H1 (cell line): ENCODE results near the gene KAT5. TPM values are rescaled to one million over a fixed set of nuclear protein-coding genes. Genes with fewer than 3 reads are reported as not detected.

ENCODE experiments used
- CTCF ChIA-PET: fragments of 300-600 bp; sonication (Branson Sonifier 250); formaldehyde crosslinking; loops from one replicate; lab custom pipeline; 2021; ENCODE audit not compliant: partially characterized antibody; lab: Charles Lee
- POLR2A ChIA-PET: fragments of 300-600 bp; sonication (Branson Sonifier 250); formaldehyde crosslinking; loops from one replicate; lab custom pipeline; 2021; ENCODE audit warnings: inconsistent platforms; ENCODE audit not compliant: partially characterized antibody; lab: Charles Lee
- DNase-seq, 2 experiments: peaks; one replicate each; pipeline versions ENCODE4 v3.0.0 to v3.0.0-alpha.2; 2010 to 2022; ENCODE audit warnings: low spot score in 2 of 2, low read depth in 1 of 2, mixed read lengths in 1 of 2
- FAIRE-seq: peaks from 2 replicates; lab custom pipeline; 2011; peaks lifted over from hg19 to GRCh38; lab: Jason Lieb, UNC
- H2AFZ ChIP-seq: 2 replicates; pipeline ENCODE4 v1.8.1; 2012; ENCODE audit warnings: low read length, inconsistent platforms
- H2AK5ac ChIP-seq: 2 replicates; pipeline ENCODE4 v1.6.1; 2013; ENCODE audit warnings: low read depth, low read length
- H2BK120ac ChIP-seq: replicated peaks from 2 replicates; pipeline ENCODE3; 2013; ENCODE audit warnings: low read depth, low read length, inconsistent platforms
- H2BK12ac ChIP-seq: 2 replicates; pipeline ENCODE4 v1.6.1; 2013; ENCODE audit warnings: low read depth, low read length
- H2BK15ac ChIP-seq: 2 replicates; pipeline ENCODE4 v1.6.1; 2013; ENCODE audit warnings: low read length
- H2BK20ac ChIP-seq: 2 replicates; pipeline ENCODE4 v1.6.1; 2013; ENCODE audit warnings: low read length
- H2BK5ac ChIP-seq: 2 replicates; pipeline ENCODE4 v1.6.1; 2013; ENCODE audit warnings: low read depth, low read length
- H3K14ac ChIP-seq: 2 replicates; pipeline ENCODE4 v1.6.1; 2013; ENCODE audit warnings: inconsistent platforms; ENCODE audit not compliant: insufficient read length
- H3K18ac ChIP-seq: 2 replicates; pipeline ENCODE4 v1.6.1; 2013; ENCODE audit warnings: low read length; ENCODE audit errors: extremely low read depth
- H3K23ac ChIP-seq: 2 replicates; pipeline ENCODE4 v1.6.1; 2013; ENCODE audit warnings: inconsistent platforms; ENCODE audit not compliant: insufficient read length
- H3K23me2 ChIP-seq: 2 replicates; pipeline ENCODE4 v1.6.1; 2013; ENCODE audit warnings: low read depth, low read length
- H3K27ac ChIP-seq: 2 replicates; pipeline ENCODE4 v1.6.1; 2011; ENCODE audit warnings: low read depth, low read length, inconsistent platforms
- H3K27me3 ChIP-seq, 4 experiments: replicated peaks in 1 of 4; 1 replicate in 1 of 4; 2 replicates in 3 of 4; pipeline versions ENCODE4 v1.6.1 to v1.8.1; 2011 to 2013; ENCODE audit warnings: low read length in 3 of 4, mild to moderate bottlenecking in 3 of 4, inconsistent platforms in 2 of 4, mixed read lengths in 2 of 4, moderate library complexity in 1 of 4; ENCODE audit not compliant: control insufficient read depth in 3 of 4, insufficient read depth in 3 of 4; ENCODE audit errors: extremely low read depth in 1 of 4
- H3K36me3 ChIP-seq, 4 experiments: 2 replicates each; pipeline versions ENCODE4 v1.6.1 to v1.8.1; 2011 to 2013; ENCODE audit warnings: mild to moderate bottlenecking in 4 of 4, low read length in 3 of 4, moderate library complexity in 2 of 4, control low read depth in 1 of 4, inconsistent platforms in 1 of 4; ENCODE audit not compliant: insufficient read depth in 4 of 4, control insufficient read depth in 2 of 4
- H3K4ac ChIP-seq: replicated peaks from 2 replicates; pipeline ENCODE3; 2013; ENCODE audit warnings: low read length, low read depth, mixed read lengths, inconsistent platforms; ENCODE audit not compliant: insufficient read length
- H3K4me1 ChIP-seq, 4 experiments: replicated peaks in 1 of 4; 1 replicate in 1 of 4; 2 replicates in 3 of 4; pipeline versions ENCODE4 v1.6.1 to v1.8.1; 2011 to 2013; ENCODE audit warnings: low read length in 3 of 4, inconsistent platforms in 2 of 4, mixed read lengths in 1 of 4; ENCODE audit not compliant: insufficient read depth in 4 of 4, control insufficient read depth in 3 of 4
- H3K4me2 ChIP-seq, 2 experiments: 2 replicates each; pipeline versions ENCODE4 v1.6.1 to v1.8.1; 2011 to 2013; ENCODE audit warnings: low read depth in 2 of 2, low read length in 2 of 2, control low read depth in 1 of 2, inconsistent platforms in 1 of 2, mild to moderate bottlenecking in 1 of 2; ENCODE audit not compliant: insufficient read depth in 1 of 2
- H3K4me3 ChIP-seq, 4 experiments: fragments of 200-600, 300-600 bp in 1 of 4; sonication (generic), shearing (Covaris generic), sonication (Bioruptor Twin) in 1 of 4; 2 replicates each; pipeline versions ENCODE4 v1.5.1 to v1.8.1; 2011 to 2016; ENCODE audit warnings: low read length in 4 of 4, low read depth in 3 of 4, control low read depth in 2 of 4, inconsistent platforms in 2 of 4, mild to moderate bottlenecking in 2 of 4, mixed read lengths in 1 of 4, moderate library complexity in 1 of 4; ENCODE audit not compliant: insufficient read depth in 2 of 4; ENCODE audit errors: extremely low read depth in 1 of 4
- H3K56ac ChIP-seq: replicated peaks from 2 replicates; pipeline ENCODE3; 2013; ENCODE audit warnings: low read depth, mild to moderate bottlenecking, mixed read lengths, low read length, inconsistent platforms; ENCODE audit not compliant: insufficient read length
- H3K79me1 ChIP-seq: 2 replicates; pipeline ENCODE4 v1.6.1; 2013; ENCODE audit warnings: low read depth, low read length, control low read depth
- H3K79me2 ChIP-seq, 2 experiments: 2 replicates each; pipeline versions ENCODE4 v1.6.1 to v1.8.1; 2012 to 2013; ENCODE audit warnings: low read length in 2 of 2, mild to moderate bottlenecking in 2 of 2, inconsistent platforms in 1 of 2; ENCODE audit not compliant: insufficient read depth in 2 of 2, control insufficient read depth in 1 of 2
- H3K9ac ChIP-seq, 4 experiments: replicated peaks in 1 of 4; 1 replicate in 1 of 4; 2 replicates in 3 of 4; pipeline versions ENCODE4 v1.6.1 to v1.8.1; 2011 to 2013; ENCODE audit warnings: low read depth in 3 of 4, low read length in 3 of 4, control low read depth in 2 of 4, mild to moderate bottlenecking in 2 of 4, moderate library complexity in 2 of 4, inconsistent platforms in 1 of 4; ENCODE audit errors: extremely low read depth in 1 of 4
- H3K9me3 ChIP-seq, 2 experiments: 2 replicates each; pipeline versions ENCODE4 v1.6.1 to v1.8.1; 2012 to 2013; ENCODE audit warnings: mild to moderate bottlenecking in 2 of 2, moderate library complexity in 2 of 2, control low read depth in 1 of 2, inconsistent platforms in 1 of 2, low read depth in 1 of 2, low read length in 1 of 2, mixed read lengths in 1 of 2; ENCODE audit not compliant: insufficient read depth in 2 of 2
- H4K20me1 ChIP-seq, 2 experiments: replicated peaks in 1 of 2; 2 replicates each; pipeline versions ENCODE3 to v1.8.1; 2011 to 2013; ENCODE audit warnings: inconsistent platforms in 2 of 2, low read length in 2 of 2, mild to moderate bottlenecking in 1 of 2; ENCODE audit not compliant: insufficient read depth in 2 of 2, control insufficient read depth in 1 of 2
- H4K5ac ChIP-seq: 2 replicates; pipeline ENCODE4 v1.6.1; 2013; ENCODE audit warnings: low read length, low read depth, mixed read lengths, inconsistent platforms; ENCODE audit not compliant: insufficient read length
- H4K8ac ChIP-seq: 2 replicates; pipeline ENCODE4 v1.8.0; 2013; ENCODE audit warnings: mild to moderate bottlenecking, moderate library complexity, low read length, inconsistent platforms; ENCODE audit not compliant: insufficient read depth; ENCODE audit errors: extremely low read depth
- H4K91ac ChIP-seq: replicated peaks from 2 replicates; pipeline ENCODE3; 2013; ENCODE audit warnings: low read length, mixed read lengths, inconsistent platforms; ENCODE audit not compliant: insufficient read length
- ASH2L ChIP-seq: fragments of 200-600, 300-600 bp; sonication (generic); IDR thresholded peaks from one replicate; pipeline ENCODE4 v1.7.1; 2017; ENCODE audit warnings: low read length
- NRF1 ChIP-seq: IDR thresholded peaks from 2 replicates; pipeline ENCODE4 v1.6.1; 2011; ENCODE audit warnings: mild to moderate bottlenecking, low read depth, low read length, improper control_type of control experiment
- PHF8 ChIP-seq: fragments of 200-600 bp; sonication (generic); conservative IDR thresholded peaks from 2 replicates; pipeline ENCODE4 v1.7.1; 2012; ENCODE audit warnings: low read depth, mild to moderate bottlenecking, inconsistent platforms, low read length, moderate library complexity
- POLR2AphosphoS5 ChIP-seq: IDR thresholded peaks from 2 replicates; pipeline ENCODE4 v1.6.1; 2011; ENCODE audit warnings: low read depth, low read length
- RNF2 ChIP-seq: fragments of 200-900, 300-1000 bp; sonication (generic); IDR thresholded peaks from 2 replicates; pipeline ENCODE4 v1.7.1; 2016; ENCODE audit warnings: borderline replicate concordance, low read depth, mild to moderate bottlenecking, antibody characterized with exemption, low read length; ENCODE audit not compliant: poor library complexity, severe bottlenecking; ENCODE audit errors: missing control alignments
- TCF12 ChIP-seq: IDR thresholded peaks from 2 replicates; pipeline ENCODE4 v1.6.1; 2011; ENCODE audit warnings: low read depth, mild to moderate bottlenecking, low read length
- WGBS, 2 experiments: shearing (Covaris generic) in 1 of 2; methylation state at CpG; one replicate each; pipeline versions ENCODE4 v1.1.6 to v1.1.7; 2013 to 2015; ENCODE audit warnings: low lambda C conversion rate in 2 of 2, mixed read lengths in 2 of 2, inconsistent platforms in 1 of 2, low coverage in 1 of 2, missing lambda C conversion rate in 1 of 2; ENCODE audit not compliant: insufficient replicate concordance in 2 of 2, insufficient coverage in 1 of 2, insufficient read length in 1 of 2; ENCODE audit errors: extremely low coverage in 1 of 2, missing lambda C conversion rate in 1 of 2; 5-methylcytosine and 5-hydroxymethylcytosine counted together
- polyA plus RNA-seq, 7 experiments: library from polyadenylated mRNA; depleted of rRNA in 3 of 7; stranded (reverse) in 5 of 7; unstranded in 2 of 7; fragments of >200 nt in 5 of 7; fragments of 200-250 nt in 2 of 7; gene quantifications; 1 replicate in 5 of 7; 2 replicates in 1 of 7; 4 replicates in 1 of 7; pipeline versions ENCODE4 v1.2.1 to v1.2.3, GENCODE V29; 2011 to 2013; ENCODE audit warnings: missing spikeins in 2 of 7, mixed read lengths in 2 of 7
- total RNA-seq: library from RNA; stranded (reverse); fragmentation: NEBNext Ultra II Directional; extraction: Animal tissue kit (Norgen Biotek cat#: 25700); gene quantifications from 2 replicates; pipeline ENCODE4 v1.2.1, GENCODE V29; 2021
- TF ChIP-seq, protein P1 (sequence below), 3 experiments: IDR thresholded peaks; 1 replicate in 2 of 3; 2 replicates in 1 of 3; pipeline versions ENCODE4 v1.5.1 to v1.6.1; 2011; ENCODE audit warnings: low read length in 3 of 3, mild to moderate bottlenecking in 3 of 3, inconsistent platforms in 2 of 3, low read depth in 1 of 3, moderate library complexity in 1 of 3; ENCODE audit not compliant: insufficient read depth in 1 of 3; ENCODE audit errors: control extremely low read depth in 1 of 3

The KAT5 gene
- total and polyA plus RNA-seq, 2 of the 8 experiments (the other 6 are each of a cell fraction or from before 2014, with no cell fraction given): 26.7 to 37.4 TPM

GRCh38 chr11:65742353-65742752 lies 30.3 kb downstream of the KAT5 start:
- Histone ChIP-seq H3K9ac (no peak overlapping the region), H2BK20ac (no peak overlapping the region), H2AFZ (no peak overlapping the region), H3K9me3 (peaks cover 11 to 24% of the 10 kb centered on the region in 2 experiments), H3K4me2 (no peak overlapping the region), H3K14ac (no peak overlapping the region), H2BK12ac (no peak overlapping the region), H2BK15ac (no peak overlapping the region), H3K4me3 (no peak overlapping the region), H4K20me1 (no peaks in the 10 kb centered on the region), H3K79me2 (no peaks in the 10 kb centered on the region), H3K27ac (no peak overlapping the region), H3K23me2 (no peaks in the 10 kb centered on the region), H3K4ac (no peak overlapping the region), H3K36me3 (no peaks in the 10 kb centered on the region; a peak in 1 of 8 replicates), H4K91ac (no peak overlapping the region), H4K5ac (no peak overlapping the region), H3K18ac (no peak overlapping the region), H3K56ac (no peak overlapping the region), H2BK5ac (no peak overlapping the region), H2BK120ac (no peak overlapping the region), H2AK5ac (no peak overlapping the region), H4K8ac (no peak overlapping the region), H3K4me1 (no peaks in the 10 kb centered on the region), H3K23ac (no peak overlapping the region), H3K27me3 (peaks cover 0 to 2% (median 0%) of the 10 kb centered on the region in 4 experiments; a peak in 1 of 7 replicates)
- CTCF ChIA-PET: interaction anchor here (0.6 to 2.2 kb wide), 3 partner anchors 37 to 190 kb away, joined by 3 to 7 read pairs (median 4); no protein-coding TSS in a partner anchor
- POLR2A ChIA-PET: no interaction called here
- WGBS, 2 experiments: 94% methylated on average over 1 of the region's 1 CpG; no CpG with 5 or more reads in 1 of the 2 experiments
- FAIRE-seq: no peak
- DNase-seq: no peak
- TF ChIP-seq PHF8 (no peak), NRF1 (no peak), POLR2AphosphoS5 (no peak), ASH2L (no peak), TCF12 (no peak), RNF2 (no peak)
- TF ChIP-seq, protein P1, sequence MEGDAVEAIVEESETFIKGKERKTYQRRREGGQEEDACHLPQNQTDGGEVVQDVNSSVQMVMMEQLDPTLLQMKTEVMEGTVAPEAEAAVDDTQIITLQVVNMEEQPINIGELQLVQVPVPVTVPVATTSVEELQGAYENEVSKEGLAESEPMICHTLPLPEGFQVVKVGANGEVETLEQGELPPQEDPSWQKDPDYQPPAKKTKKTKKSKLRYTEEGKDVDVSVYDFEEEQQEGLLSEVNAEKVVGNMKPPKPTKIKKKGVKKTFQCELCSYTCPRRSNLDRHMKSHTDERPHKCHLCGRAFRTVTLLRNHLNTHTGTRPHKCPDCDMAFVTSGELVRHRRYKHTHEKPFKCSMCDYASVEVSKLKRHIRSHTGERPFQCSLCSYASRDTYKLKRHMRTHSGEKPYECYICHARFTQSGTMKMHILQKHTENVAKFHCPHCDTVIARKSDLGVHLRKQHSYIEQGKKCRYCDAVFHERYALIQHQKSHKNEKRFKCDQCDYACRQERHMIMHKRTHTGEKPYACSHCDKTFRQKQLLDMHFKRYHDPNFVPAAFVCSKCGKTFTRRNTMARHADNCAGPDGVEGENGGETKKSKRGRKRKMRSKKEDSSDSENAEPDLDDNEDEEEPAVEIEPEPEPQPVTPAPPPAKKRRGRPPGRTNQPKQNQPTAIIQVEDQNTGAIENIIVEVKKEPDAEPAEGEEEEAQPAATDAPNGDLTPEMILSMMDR (IDR thresholded peaks at IDR 0.05; ENCODE audit: control extremely low read depth in 1 of 3, insufficient read depth in 1 of 3, low read depth in 1 of 3, low read length in 3 of 3): no peak
- TF ChIP-seq, all 59 proteins: peak for 0
- H3K79me1 ChIP-seq: no peaks in the 10 kb centered on the region
